GM15510 (cell line): ENCODE results near the gene KIAA0513.

ENCODE experiments used
- POLR2A ChIP-seq: IDR thresholded peaks from 3 replicates; pipeline ENCODE4 v1.6.1; 2011; ENCODE audit warnings: borderline replicate concordance; ENCODE audit not compliant: insufficient read length; ENCODE audit errors: extremely low read depth

The KIAA0513 gene

GRCh38 chr16:85079785-85080570, 52.4 kb downstream of the KIAA0513 start:
- no peak for TF ChIP-seq POLR2A

- TF ChIP-seq POLR2A, result no peak
Observed at GRCh38 chr16:85081038-85081437, 53.4 kb downstream of the KIAA0513 start.

DNA sequence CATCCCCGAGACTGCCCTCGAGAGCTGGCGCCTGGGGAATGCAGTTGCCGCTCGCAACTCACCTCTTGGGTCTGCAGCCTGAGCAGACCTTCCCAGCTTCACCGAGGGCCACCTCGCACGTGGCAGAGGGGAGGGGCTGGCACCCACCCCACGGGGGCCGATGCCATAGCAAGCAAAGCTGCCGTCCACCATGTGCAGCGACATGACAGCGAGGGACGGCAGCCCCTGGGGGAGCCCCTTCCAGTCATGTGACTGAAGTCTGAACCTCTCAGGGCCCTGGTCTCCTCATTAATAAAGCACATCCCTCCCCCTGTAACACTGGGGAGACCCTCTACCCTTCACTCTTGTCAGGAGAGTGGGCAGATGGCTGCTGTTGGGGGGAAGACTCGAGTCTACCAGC, 54.2 kb downstream of the KIAA0513 start:
- TF ChIP-seq POLR2A, result no peak

DNA sequence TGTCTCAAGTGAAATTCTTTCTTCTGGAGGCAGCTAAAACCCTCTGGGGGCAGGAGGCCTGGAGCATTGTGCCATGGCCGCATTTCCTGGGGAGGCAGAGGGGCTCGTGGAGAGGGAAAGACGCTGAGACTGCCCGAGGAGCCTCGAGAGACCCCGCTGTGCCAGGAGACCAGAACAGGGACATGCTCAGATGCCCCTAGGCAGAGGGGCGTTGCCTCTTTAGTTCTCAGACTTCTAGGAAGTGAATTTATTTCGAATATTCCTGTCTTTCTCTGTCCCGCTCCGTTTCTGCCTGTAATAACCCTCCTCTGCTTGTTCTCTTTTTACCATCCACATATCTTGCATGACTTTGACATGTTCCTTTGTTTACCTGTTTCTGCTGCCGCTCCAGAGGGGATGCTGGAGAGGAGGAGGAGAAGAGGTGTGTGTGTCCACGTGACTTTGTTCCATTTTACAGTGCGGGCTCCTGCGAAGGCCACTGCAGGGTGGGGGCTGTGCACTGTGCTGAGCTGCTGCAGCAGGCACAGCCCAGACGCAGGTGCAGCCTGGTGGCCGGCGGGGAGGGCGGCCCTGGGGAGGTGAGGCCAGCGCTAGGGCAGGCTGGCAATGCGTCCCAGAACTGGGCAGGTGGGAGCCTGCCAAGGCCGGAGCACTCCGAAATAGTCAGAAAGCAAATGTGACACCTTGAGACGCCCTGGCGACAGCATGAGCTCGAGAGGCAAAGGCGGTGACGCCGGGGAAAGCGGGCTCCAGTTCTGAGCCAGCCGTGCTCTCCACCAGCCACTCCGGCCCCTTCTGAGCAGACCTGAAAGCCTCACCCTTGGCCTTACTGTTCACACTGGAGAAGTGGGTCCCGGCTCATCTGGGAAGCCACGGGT, 54.8 kb downstream of the KIAA0513 start:
- no peak for TF ChIP-seq POLR2A

GRCh38 chr16:85083051-85083639, 55.5 kb downstream of the KIAA0513 start:
- no peak for TF ChIP-seq POLR2A

DNA sequence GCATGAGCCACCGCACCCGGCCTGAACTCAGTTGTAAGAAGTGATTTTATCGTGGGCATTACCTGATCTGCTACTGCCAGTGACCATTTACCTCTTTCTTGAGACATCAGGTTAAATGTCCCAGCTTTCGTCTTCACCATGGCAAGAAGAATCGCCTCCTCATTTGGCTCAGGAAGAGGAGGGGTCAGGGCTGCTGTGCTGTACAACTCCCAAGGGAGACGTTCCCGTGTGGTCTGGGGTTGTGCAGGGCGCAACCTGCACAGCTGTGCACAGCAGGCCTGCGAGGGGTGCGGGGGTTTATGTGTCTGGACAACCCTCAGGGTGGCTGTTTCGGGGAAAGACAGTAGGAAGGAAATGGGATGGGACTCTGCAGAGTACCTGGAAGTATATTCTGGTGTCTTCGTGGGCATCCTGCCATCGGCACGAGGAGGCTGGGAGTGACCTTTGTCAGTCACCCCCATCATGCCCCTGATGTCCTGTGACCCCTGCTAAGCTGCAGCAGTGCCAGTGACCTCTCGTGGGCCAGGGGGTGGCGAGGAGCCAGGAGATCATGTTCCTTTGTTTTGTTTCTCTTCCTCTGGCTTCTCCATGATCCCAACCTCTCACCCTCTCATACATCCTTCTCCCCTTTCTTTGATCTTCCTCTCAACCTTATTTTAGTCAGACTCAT, 57.4 kb downstream of the KIAA0513 start:
- no peak for TF ChIP-seq POLR2A

GRCh38 chr16:85085721-85086120, 58.1 kb downstream of the KIAA0513 start:
- no peak for TF ChIP-seq POLR2A

- no peak for TF ChIP-seq POLR2A
Observed at GRCh38 chr16:85086347-85087291, 59.0 kb downstream of the KIAA0513 start.

DNA sequence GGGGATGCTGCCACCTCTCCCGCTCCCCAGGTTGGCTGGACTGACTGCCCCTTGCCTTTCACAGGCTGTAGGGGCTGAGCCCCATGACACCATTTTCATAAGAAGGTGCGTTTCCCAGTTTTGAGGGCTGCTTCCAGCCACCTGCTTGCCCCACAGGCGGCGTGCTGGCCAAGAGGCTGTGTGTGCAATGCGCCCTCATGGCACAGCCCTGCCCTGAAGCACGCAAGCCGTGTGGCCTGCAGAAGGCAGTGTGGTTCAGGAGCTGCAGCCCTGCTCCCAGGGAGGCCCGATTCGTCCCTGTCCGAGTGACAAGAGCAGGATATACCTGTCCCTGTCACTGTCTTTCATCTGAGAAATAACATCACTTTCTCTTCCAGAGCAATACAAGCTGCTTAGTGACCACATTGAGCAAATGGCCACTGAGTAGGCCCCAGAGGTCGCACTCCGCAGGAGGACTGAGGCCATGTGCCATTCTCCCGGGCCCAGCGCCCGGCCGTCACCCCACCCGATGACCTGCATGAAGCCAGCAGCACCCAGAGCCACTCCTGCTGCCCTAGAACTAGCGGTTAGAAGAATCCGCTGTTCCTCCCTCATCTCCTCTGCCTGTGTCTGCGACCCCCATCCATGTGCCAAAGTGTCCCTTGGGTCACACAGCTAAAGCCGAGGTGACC, 60.4 kb downstream of the KIAA0513 start:
- no peak for TF ChIP-seq POLR2A

DNA sequence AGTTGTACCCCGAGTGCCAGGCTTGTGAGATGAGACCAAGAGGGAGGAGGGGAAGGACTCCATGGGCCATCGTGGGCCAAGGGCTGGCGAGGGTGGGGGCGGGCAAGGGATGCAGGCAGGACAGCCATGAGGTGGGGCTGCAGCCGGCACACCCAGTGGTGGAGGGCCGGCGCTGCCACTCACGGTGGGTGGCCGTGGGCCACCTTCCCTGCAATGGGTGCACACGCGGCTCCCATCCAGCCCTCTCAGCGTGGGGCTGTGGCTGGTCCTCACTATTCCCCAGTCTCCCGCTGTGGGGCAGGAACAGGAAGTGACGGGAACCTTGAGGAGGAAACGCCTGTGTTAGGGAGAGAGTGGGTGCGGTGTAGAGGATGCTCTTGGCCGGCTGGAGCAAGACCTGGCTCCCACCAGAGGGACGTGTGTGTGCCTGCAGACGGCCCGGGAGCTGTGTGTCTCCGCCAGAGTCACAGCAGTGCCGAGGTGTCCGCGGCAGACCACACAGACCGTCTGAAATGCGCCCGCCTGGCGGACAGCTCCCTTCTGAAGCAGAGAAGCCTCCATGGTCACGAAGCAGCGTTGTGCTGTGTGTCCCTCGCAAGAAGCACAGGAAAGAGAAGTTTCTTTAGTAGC, 61.1 kb downstream of the KIAA0513 start:
- TF ChIP-seq POLR2A, result no peak

DNA sequence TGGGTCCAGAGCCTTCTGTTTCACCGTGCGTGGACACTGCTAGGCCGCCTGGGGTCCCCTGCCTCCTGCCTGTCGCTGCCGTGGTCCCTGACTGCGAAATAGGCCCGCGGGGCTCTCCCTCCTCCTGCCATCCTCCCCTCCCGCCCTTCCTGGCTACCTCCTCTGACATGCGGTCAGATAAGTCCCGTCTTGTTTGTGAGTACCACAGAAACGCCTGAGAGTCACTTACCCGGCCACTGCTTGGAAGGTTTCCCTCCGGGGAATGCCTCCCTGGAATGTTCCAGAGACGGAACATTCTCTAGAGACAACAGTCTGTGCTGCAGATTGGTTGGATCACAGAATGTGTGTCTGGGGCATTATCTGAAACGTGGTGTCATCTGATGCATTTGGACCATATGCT, 61.9 kb downstream of the KIAA0513 start:
- no peak for TF ChIP-seq POLR2A

- TF ChIP-seq POLR2A, result no peak
Observed at GRCh38 chr16:85090181-85090580, 62.6 kb downstream of the KIAA0513 start.
